HFFc6 (cell line): ENCODE data around the gene NKD1. TPM values are rescaled to one million over a fixed set of nuclear protein-coding genes. Genes with fewer than 3 reads are reported as not detected.
A peak's percentile ranks its signal among the peaks of the same experiment; 100 is the strongest.

Experiments
- DNase-seq: peaks from one replicate; pipeline ENCODE4 v3.0.0-alpha.2; 2018
- H3K27ac Mint-ChIP-seq: 2 replicates; pipeline ENCODE4 v1.8.0; 2020; ENCODE audit warnings: mild to moderate bottlenecking, mixed read lengths
- H3K27me3 Mint-ChIP-seq: 2 replicates; pipeline ENCODE4 v1.8.0; 2021; ENCODE audit warnings: mild to moderate bottlenecking, moderate library complexity, mixed read lengths; ENCODE audit not compliant: insufficient read depth
- H3K36me3 Mint-ChIP-seq: 2 replicates; pipeline ENCODE4 v1.8.0; 2021; ENCODE audit warnings: low read depth, mixed read lengths
- H3K4me1 Mint-ChIP-seq: 2 replicates; pipeline ENCODE4 v1.8.0; 2020; ENCODE audit warnings: low read depth, mixed read lengths
- H3K4me3 Mint-ChIP-seq: 2 replicates; pipeline ENCODE4 v1.8.0; 2020; ENCODE audit warnings: mild to moderate bottlenecking, moderate library complexity, mixed read lengths
- H3K9me3 Mint-ChIP-seq: 2 replicates; pipeline ENCODE4 v1.8.0; 2020; ENCODE audit warnings: mild to moderate bottlenecking, mixed read lengths
- total RNA-seq, 6 experiments: library from RNA; stranded (reverse); fragmentation: NEBNext Ultra II Directional; extraction: Animal tissue kit (Norgen Biotek cat#: 25700); gene quantifications; 2 replicates in 1 of 6; 3 replicates in 5 of 6; pipeline ENCODE4 v1.2.3, GENCODE V29; 2021
- TF ChIP-seq, protein P1 (sequence below): fragments of 200-600 bp; sonication (generic); IDR thresholded peaks from 2 replicates; pipeline ENCODE4 v1.5.0; 2021; ENCODE audit warnings: antibody characterized with exemption, mild to moderate bottlenecking

Gene NKD1
- total RNA-seq, 6 experiments from 2014 or later: not detected

DNA sequence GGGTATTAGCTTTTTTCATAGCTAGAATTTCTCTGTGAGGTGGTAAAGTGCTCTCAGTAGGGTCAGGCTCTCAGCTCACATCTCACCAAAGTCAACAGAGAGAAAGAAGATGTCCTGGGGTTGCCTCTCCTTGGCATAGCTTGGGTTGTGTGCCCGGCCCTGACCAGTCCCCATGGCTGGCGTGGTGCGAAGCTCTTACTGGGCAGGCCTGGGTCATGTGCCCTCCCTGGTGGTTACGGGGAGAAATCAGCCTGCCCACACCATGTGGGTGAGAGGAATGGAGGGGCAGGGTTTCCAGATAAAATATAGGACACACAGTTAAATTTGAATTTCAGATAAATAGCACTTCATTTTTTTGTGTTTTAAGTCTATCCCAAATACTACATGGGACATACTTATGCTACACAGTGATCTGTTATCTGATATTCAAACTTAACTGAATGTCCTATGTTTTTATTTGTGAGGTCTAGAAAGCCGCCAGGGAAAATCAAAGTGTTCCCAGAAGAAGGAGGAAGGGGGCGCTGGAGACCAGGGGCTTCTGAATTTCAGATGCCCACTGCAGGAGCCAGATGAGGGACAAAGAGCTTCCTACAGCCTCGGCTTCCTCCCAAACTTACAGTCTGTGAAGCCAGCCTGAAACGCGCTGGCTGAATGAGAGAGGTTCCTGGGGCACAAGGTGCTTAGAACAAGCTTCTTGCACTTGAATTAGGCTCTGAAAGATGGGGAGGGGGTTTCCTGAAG, 45.4 kb downstream of the NKD1 start:
- no peak overlapping the region for H3K27ac Mint-ChIP-seq
- TF ChIP-seq, protein P1, sequence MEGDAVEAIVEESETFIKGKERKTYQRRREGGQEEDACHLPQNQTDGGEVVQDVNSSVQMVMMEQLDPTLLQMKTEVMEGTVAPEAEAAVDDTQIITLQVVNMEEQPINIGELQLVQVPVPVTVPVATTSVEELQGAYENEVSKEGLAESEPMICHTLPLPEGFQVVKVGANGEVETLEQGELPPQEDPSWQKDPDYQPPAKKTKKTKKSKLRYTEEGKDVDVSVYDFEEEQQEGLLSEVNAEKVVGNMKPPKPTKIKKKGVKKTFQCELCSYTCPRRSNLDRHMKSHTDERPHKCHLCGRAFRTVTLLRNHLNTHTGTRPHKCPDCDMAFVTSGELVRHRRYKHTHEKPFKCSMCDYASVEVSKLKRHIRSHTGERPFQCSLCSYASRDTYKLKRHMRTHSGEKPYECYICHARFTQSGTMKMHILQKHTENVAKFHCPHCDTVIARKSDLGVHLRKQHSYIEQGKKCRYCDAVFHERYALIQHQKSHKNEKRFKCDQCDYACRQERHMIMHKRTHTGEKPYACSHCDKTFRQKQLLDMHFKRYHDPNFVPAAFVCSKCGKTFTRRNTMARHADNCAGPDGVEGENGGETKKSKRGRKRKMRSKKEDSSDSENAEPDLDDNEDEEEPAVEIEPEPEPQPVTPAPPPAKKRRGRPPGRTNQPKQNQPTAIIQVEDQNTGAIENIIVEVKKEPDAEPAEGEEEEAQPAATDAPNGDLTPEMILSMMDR: peak; percentile 42
- DNase-seq: no peak
- no peak overlapping the region for H3K4me3 Mint-ChIP-seq
- H3K4me1 Mint-ChIP-seq: no peaks in the 10 kb centered on the region
- H3K27me3 Mint-ChIP-seq: peaks cover 34% of the 10 kb centered on the region
- H3K36me3 Mint-ChIP-seq: no peaks in the 10 kb centered on the region
- no peaks in the 10 kb centered on the region for H3K9me3 Mint-ChIP-seq

DNA sequence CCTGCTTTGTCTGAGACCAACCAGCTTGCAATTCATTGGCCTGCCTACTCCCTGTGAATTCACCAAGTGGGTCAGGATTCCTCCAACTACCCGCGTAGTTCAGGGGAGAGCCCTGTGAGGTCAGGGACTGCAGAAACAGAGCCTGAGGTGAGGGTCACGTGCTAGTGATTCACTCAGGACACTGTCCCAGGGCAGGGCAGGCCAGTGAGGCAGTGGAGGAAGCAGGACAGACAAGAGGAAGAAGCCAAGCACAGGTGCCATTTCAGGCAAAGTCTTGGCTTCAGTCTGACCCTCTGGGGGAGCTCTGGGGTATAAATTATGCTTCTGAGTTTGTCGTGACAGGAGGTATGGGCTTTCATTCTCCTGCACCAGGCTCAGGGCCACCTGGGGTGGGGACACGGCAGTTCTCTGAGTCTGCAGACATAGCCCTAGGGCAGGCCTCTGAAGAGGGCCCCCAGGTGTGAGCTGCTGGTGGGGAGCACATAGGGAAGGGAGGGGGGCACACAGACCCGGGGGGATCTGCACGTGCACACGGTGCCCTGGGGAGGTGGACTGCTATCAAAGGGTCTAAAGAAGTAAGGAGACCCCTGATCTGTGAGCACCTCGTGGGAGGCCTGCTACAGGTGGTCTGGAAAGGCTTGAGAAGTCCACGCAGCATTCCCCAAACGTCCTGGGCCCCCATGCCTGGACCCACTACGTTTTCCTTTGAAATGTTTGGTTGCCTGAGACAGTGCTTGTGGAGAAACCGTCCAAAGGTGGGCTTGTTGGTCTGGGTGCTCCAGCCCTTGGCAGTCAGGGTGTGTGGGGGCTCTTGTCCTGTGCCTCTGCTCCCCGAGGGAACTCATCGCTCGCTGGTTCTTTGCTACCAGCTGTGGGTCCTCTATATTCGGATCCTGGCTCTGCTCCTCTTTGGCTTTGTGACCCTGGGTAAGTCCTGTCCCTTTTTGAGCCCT, 46.4 kb downstream of the NKD1 start:
- no peaks in the 10 kb centered on the region for H3K4me1 Mint-ChIP-seq
- H3K27me3 Mint-ChIP-seq: peaks cover 35% of the 10 kb centered on the region
- no peak overlapping the region for H3K4me3 Mint-ChIP-seq
- no peak for DNase-seq
- H3K9me3 Mint-ChIP-seq: no peaks in the 10 kb centered on the region
- TF ChIP-seq, protein P1: no peak
- no peak overlapping the region for H3K27ac Mint-ChIP-seq
- no peaks in the 10 kb centered on the region for H3K36me3 Mint-ChIP-seq

DNA sequence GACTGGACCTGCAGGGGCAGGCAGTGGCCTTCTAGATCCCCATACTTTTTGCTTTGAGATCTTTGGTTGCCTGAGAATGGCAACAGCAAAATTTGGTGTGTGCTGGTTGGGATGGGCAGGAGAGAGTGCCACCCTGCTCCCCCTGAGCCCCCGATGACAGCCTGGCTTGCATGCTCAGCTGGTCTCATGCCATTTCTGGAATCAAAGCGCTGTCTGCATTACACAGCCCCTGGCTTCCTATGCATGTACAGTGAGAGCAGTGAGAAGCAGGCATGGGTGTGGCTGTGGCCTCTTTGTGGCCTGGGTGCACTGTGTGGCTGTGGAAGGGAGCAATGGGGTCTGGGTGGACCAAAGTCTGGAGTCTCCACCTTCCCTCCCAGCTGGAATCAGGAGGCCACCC, 47.7 kb downstream of the NKD1 start:
- TF ChIP-seq, protein P1: no peak
- Mint-ChIP-seq H3K36me3 (no peaks in the 10 kb centered on the region), H3K4me1 (peaks cover 4% of the 10 kb centered on the region; the same call in 1 of the 2 replicates), H3K4me3 (no peak overlapping the region), H3K9me3 (no peaks in the 10 kb centered on the region), H3K27ac (no peak overlapping the region), H3K27me3 (peaks cover 37% of the 10 kb centered on the region)
- DNase-seq: no peak

DNA sequence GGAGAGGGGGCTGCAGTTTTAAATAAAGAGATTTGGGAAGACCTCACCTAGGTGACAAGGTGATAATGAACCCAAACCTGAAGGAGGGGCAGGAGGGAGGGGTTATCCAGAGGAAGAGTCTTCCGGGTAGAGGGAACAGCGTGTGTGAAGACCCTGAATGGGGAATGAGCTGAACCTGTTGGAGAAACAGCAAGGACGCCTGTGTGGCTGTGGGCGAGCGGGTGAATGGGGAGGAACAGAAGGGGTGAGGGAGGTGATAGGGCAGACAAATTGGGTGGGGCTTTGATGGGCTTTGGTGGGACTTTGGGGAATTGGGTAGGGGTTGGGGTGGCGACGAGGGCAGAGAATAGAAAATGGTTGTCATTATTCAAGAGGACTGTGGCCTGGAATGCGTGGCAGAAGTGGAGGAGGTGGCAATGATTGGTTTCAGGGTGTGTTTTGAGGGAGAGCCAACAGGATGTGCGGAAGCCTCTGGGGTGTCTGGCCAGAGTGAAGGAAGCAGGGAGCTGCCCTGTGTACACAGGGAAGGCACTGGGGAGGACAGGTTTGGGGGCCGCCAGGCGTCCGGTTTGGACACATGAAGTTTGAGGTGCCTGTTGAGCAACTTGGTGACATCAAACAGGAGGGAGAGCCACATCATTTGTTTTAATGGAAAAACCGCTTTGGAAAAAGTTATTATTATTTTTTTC, 48.7 kb downstream of the NKD1 start:
- Mint-ChIP-seq H3K9me3 (no peaks in the 10 kb centered on the region), H3K4me1 (peaks cover 9% of the 10 kb centered on the region), H3K27ac (no peak overlapping the region), H3K27me3 (peaks cover 34% of the 10 kb centered on the region), H3K36me3 (no peaks in the 10 kb centered on the region), H3K4me3 (no peak overlapping the region)
- DNase-seq: no peak
- TF ChIP-seq, protein P1: no peak

DNA sequence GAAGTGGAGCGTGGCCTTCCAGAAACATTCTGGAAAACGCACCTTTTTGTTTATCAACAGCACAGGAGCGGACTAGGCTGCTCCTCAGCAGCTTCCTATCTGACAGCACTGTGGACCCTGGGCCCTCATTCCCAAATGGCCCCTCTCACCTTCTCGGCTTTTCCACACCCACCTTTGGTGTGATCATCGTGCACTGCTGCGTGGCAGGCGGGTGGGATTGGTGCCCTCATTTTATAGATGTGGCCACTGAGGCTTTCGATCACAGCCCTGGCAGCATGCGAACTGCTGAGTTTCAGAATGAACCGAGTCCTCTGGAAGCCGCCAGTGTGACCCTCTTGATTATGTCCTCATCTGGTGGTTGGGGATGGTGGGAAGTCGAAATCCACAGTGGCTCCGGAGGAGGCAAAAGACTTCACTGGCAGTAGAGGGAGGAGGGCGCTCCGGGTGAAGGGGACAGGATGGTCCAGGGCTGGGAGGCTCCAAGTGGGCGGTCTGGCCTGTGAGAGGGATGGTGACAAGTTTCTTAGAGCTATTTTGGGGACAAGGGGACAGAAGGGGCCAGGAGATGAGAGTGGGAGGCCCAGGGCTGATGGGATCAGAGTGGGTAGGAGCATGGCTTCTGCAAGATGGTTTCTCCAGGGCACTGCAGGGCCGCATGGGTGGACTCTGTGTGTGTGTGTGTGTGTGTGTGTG, 49.5 kb downstream of the NKD1 start:
- H3K9me3 Mint-ChIP-seq: no peaks in the 10 kb centered on the region
- TF ChIP-seq, protein P1: no peak
- no peak for DNase-seq
- H3K27ac Mint-ChIP-seq: no peak overlapping the region
- peaks cover 17% of the 10 kb centered on the region for H3K4me1 Mint-ChIP-seq
- H3K4me3 Mint-ChIP-seq: no peak overlapping the region
- no peaks in the 10 kb centered on the region for H3K36me3 Mint-ChIP-seq
- peaks cover 33% of the 10 kb centered on the region for H3K27me3 Mint-ChIP-seq
